ENCODE data around the gene ANK3.

ANK3 gene

DNA sequence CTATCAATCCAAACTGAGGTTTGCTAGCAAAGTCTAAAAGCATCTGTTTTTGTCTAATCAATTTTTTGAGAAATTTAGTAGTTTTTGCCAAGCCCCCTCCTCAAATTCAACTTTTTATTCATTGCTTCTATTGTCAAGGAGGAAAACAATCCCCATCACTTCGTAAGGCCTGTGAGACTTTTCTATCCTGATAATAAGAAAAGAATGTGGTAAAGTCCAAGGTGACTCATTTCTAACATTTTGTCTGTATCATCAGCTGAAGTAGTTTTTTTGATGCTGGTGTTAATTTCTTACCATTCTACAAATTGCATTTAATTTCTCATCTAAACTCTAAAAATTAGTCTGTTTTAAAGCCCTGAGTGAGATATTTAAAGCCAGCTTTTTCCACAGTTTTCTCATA, 11.7 kb downstream of the ANK3 start:
- no peak for DNase-seq (ENCODE audit: extremely low read depth, low read depth)
- TF ChIP-seq, protein P1, sequence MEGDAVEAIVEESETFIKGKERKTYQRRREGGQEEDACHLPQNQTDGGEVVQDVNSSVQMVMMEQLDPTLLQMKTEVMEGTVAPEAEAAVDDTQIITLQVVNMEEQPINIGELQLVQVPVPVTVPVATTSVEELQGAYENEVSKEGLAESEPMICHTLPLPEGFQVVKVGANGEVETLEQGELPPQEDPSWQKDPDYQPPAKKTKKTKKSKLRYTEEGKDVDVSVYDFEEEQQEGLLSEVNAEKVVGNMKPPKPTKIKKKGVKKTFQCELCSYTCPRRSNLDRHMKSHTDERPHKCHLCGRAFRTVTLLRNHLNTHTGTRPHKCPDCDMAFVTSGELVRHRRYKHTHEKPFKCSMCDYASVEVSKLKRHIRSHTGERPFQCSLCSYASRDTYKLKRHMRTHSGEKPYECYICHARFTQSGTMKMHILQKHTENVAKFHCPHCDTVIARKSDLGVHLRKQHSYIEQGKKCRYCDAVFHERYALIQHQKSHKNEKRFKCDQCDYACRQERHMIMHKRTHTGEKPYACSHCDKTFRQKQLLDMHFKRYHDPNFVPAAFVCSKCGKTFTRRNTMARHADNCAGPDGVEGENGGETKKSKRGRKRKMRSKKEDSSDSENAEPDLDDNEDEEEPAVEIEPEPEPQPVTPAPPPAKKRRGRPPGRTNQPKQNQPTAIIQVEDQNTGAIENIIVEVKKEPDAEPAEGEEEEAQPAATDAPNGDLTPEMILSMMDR (IDR thresholded peaks at IDR 0.05; ENCODE audit: low read depth, low read length), result no peak

DNA sequence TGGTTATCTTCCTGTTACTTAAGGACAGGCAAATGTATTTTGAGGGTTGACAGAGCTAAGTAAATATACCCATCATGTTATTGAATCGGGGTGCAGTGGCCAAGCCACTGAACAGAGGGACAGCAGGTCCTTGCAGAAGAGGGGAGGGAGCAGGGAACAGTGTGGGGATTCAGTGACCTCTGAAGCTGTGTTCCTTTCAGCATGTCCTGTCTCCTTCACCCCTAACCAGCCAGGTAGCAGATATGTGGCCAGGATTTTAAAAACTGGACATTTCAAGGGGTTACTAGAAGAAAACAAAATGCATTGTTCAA, 12.7 kb downstream of the ANK3 start:
- no peak for DNase-seq (ENCODE audit: extremely low read depth, low read depth)
- TF ChIP-seq, protein P1 (IDR thresholded peaks at IDR 0.05; ENCODE audit: low read depth, low read length), result no peak

DNA sequence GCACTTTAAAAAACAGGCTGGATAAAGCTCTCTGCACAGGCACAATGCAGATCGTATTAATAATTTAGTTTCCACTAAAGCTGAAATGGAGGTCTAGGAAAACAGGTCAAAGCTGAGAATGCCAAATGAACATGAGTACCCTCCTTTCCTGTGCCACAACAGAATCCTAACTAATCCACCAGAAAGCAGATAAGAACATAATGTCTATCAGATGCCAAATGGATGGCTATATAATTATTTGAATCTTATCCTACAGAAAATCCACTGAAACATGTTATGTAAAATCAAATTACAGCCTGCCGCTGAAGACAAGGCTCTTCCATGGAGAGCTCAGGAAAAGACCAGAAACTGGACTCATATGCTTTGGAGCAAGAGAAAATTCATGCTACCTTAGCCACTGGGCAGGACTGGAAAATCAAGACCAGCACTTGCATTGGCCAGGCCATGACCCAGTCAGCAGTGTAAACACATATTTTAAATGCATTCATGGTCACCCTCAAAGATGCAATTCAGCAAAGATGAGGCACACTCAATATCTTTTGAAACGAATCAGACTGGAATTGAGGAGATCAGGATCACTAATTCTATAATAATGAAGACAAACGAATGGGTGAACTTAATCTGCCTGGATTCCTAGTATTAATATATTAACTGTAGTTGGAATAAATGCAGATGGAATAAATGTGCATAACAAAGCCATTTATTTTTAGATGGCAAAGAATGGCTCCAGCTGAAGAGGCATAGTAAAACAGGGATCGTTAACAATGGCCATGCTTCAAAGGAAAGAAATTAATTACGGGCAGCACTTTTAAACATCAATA, 13.2 kb downstream of the ANK3 start:
- TF ChIP-seq, protein P1 (IDR thresholded peaks at IDR 0.05; ENCODE audit: low read depth, low read length), result no peak

DNA sequence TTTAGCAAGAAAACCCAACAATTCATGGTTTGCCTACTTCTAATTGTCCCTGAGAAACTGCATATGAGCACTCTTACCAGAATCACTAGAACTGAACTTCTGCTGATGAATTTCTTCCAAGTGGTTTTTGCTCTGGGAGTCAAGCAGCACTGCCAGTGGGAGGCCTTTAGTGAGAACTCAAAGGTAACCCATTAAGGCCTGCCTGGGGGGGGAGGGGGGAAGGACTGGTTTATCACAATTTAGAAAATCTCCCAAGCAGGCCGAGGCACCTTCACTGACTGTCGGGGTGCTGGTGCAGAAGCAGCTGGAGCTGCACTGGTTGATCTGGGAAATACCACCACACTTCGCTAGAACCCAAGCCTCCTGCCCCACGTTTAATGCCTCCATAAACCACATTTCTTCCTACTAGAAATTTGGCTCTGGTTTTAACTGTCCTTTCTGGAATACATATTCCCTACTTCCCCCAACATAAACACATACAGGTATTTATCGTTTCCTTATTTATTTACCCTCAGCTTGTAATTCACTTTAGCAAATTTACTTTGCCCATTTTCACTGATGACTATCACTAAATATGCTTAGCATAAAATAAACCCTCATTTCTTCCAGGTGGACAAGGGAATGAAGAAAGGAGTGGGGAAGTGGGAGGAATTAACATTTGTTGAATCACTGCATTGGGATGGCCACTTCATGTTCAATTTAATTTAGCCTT, 14.2 kb downstream of the ANK3 start:
- TF ChIP-seq, protein P1 (IDR thresholded peaks at IDR 0.05; ENCODE audit: low read depth, low read length), result no peak
- no peak for DNase-seq (ENCODE audit: extremely low read depth, low read depth)

More for the DNA sequence above, 13.2 kb downstream of the ANK3 start:
- DNase-seq (ENCODE audit: extremely low read depth, low read depth), result no peak

DNA sequence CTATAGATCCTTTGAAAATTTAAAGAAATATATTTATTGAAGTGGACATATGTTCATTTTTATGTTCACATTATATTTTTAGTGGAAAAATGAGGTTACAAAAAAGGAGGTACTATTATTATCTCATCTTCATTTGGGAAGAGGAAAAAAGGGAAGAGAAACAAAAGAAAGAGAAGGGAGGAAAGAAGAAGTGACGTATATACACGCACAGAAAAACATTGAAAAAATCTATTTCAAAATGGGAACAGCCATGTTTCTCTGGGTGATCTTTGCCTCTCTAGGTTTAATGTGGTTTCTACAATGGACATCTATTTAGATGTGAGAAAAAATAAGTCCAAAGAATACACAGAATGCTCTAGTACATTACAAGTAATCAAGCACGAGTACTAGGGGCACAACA, 14.8 kb downstream of the ANK3 start:
- TF ChIP-seq, protein P1 (IDR thresholded peaks at IDR 0.05; ENCODE audit: low read depth, low read length), result no peak
- no peak for DNase-seq (ENCODE audit: extremely low read depth, low read depth)

DNA sequence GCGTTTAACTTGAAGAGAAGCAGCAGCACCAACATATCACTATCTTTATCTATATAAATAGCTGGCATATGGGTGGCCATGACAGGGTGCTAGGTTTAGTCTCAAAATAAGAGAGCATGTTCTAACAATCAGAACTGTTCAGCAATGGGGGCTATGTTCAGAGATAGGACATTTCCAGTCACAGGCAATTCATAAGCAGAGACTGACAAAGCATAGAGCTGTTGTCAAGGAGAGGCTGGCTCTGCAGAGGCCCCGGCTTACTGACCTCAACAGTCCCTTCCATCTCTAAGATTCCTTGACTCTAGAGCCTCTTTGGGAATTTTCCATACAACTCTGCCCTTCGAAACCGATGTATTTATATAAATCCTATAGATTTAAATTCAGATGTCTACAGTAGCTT, 17.2 kb downstream of the ANK3 start:
- TF ChIP-seq, protein P1 (IDR thresholded peaks at IDR 0.05; ENCODE audit: low read depth, low read length), result no peak
- no peak for DNase-seq (ENCODE audit: extremely low read depth, low read depth)

DNA sequence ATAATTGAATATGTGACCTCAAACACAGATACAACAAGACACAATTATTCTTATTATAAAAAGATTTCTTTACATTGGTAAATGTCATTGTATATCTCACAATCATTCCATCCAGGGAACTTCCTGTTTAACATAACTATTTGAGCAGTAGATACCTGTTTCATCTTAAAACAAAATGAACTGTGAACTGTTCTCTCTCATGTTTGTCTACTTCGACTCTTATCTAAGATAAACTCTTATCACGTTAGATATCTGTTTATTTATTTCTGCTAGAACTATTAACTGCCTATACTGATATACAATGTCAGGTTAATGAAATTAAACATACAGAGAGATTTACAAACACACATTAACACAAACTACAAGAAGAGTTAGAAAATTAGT, 20.1 kb downstream of the ANK3 start:
- DNase-seq (ENCODE audit: extremely low read depth, low read depth), result no peak
- TF ChIP-seq, protein P1 (IDR thresholded peaks at IDR 0.05; ENCODE audit: low read depth, low read length), result no peak
